Fibroblast of the conjunctiva (primary cell): Measurements from ENCODE around the gene MRAS.
"Not testable (repeated sequence)": the region's sequence is repeated elsewhere in the genome, so short reads cannot be mapped to it uniquely, and the experiment has no call there.

Experiments used
- DNase-seq: peaks from one replicate; pipeline ENCODE4 v3.0.0-alpha.2; 2010; ENCODE audit warnings: low read depth

MRAS gene

DNA sequence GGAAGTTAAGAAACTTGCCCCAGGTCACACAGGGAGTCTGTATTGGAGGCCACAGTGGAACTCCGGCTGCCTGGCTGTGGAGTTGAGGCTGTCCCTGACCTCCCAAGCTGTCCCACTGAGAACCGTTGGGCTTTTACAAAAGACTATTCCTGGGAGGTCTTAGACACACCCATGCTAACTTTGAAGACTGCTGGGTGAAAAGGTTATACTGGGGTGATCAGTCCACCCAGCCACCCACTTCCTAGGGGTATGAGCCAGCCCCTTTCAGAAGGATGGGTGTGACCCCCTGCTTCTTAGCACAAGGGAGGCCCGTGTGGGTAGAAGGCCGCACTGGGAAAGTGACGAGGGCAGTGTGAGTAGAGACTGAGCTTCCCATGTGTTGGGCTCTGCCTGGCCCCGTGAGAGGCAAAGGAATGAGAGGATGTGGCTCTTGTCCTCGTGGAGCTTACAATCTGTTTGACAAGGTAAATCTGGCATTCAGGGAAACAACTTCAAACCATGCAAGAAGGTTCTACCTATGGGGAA is 19.0 kb downstream of the MRAS start:
- DNase-seq: no peak

DNA sequence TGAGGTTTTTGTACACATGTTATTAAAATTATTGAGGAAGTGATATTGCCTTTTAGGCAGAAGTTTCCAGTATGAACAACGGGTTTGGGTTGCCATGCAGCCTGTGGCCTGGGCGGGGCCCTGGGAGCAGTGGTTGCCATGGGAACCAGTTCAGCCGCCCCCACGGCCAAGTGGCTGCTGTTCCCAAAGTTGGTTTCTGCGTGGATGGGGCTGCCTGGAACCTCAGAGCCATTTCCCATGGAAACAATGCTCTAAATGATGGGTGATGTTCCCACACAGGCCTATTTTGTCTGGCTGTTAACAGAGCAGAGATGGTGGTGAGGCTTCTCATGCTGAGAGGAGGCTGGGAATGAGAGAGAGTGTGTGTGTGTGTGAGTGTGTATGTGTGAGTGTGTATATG is 19.5 kb downstream of the MRAS start:
- no peak for DNase-seq

DNA sequence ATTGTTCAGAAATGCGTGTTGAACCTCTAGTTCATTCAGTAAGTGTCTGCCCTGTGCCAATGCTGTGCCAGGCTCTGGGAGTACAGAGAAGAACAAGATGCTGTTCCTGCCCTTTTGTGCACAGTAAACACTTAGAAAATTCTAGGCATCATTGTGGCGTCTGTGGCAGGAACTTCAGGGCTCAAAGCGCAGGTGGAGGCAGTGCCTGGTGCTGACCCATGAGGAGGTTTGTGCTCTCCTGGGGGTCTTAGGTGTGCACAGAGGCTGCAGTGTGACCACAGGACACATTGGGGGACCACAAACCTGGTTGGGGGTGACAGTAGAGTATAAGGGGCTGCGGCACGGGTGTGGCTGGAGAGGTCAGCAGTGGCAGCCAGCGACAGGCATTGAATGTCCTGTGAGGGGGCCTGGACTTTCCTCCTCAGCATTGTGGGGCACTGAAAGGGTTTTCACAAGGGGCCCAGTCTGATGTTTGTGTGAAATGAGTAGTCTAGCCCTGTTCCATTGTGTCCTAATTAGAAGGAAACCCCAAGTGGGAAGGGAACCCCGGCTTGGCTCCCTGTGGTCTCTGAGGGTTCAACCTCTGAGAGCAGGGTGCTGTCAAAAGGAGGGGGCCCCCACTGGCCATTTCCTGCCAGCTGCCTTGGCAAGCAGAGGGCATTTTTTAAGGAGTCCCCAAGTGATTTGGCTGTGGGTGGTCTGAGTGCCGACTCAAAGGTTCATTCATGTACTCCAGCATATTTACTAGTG is 20.9 kb downstream of the MRAS start:
- no peak for DNase-seq

DNA sequence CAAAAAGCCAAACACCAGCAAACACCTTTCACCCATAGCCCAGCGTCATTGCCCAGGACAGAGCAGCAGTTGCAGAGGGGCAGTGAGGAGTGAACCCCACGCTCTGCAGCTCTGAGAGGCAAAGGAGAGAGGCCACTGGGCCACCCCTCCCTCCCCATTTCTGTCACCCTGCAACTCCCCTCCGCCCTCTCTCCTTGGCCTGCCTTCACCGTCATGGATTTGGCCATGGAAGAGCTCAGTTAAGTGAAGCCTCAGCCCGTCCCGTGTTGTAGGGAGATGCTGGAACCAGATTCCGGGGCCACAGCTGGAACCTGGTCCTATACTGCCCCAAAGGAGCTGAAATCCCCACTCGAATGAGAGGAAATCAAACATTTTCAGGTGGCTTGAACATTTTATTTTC is 21.9 kb downstream of the MRAS start:
- no peak for DNase-seq

DNA sequence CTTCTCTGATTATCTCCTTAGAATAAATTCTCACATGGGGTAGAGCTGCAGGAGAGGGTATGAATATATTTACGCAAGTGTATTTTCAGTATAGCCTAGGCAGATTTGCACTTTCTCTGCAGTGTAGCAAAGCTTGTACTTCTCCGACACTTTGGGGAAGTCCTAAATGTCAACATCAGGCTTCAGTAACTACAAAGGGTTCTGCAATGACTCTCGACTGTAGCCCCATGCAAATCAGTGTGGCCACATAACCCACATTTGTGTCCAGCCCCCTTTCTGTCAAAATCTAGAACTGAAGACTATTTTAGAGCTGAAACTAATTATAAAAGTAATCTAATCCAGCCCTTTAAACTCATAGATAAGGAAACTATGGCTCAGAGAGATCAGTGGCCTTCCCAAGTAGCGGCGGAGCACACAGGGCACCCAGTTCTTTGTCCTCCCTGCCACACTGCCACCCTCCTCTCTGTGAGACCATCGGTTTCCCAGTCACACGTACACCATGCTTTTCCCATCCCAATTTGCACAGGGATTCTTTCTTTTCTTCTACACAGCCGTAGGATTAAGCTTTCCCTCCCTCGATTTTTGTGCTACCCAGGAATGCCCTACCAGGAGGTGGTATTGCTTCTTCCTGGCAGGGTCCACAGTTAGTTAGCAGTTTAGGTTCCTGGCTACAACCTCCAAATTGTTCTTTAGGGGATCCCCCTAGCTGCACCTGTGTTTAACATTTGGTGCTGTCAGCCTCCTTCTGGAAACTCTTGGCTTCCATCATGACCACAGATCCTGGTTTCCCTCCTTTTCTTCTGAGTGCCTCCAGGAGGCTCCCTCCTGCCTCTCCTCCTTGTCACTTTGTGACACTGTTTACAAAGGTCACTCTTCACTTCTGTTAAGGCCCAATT is 22.9 kb downstream of the MRAS start:
- DNase-seq: no peak

DNA sequence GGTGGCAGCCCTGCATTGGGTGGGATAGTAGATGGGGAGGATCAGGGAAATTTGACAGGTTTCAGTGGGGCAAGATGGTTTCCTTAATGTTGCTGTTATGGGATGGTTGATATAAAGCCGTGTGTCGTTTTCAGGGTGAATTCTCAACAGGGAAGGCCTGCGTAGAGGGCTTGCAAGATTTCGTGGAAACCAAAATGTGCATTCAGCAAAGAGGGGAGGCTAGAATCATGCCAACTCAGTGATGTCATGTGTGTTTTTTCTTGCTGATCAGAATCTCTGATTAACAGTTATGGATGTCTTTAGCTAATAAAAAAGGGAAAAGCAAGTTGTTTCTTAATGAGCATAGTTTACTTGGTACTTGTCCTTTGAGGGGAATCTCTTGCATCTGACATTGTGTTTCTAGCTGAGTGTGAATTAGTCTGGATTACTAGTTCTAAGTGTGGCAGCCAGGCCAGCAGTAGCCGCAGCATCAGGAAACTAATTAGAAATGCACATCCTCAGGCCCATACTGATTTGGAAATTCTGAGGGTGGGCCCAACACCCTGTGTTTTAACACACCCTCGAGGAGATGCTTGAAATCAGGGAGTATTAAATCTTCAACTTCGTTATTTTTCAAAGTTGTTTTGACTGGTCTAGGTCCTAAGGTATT is 24.8 kb downstream of the MRAS start:
- no peak for DNase-seq

DNA sequence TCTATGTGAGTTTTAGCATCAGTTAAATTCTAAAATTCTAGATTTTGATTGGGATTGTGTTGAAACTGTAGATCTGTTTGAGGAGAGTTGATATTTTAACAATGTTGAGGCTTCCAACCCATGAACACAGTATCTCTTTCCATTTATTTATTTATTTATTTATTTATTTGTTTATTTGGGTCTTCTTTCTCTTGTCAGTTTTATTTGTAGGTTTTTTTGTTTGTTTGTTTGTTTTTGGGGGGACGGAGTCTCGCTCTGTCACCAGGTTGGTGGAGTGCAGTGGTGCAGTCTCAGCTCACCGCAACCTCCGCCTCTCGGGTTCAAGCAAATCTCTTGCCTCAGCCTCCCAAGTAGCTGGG is 25.3 kb downstream of the MRAS start:
- no peak for DNase-seq

DNA sequence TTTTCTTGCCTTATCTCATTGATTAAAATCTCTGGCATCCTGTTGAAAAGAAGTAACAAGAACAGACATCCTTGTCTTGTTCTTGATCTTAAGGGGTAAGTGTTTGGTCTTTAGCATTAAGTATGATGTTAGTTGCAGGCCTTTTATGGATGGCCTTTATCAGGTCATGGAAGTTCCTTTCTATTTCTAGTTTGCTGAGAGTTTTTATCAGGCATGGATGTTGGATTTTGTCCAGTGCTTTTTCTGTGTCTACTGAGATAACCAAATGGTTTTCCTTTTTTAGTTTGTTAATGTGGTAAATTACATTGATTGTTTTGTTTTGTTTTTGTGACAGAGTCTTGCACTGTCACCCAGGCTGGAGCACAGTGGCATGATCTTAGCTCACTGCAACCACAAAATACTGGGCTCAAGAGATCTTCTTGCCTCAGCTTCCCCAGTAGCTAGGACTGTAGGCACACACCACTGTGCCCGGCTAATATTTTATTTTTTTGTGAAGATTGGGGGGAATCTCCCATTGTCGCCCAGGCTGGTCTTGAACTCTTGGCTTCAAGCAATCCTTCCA is 26.3 kb downstream of the MRAS start:
- no peak for DNase-seq

DNA sequence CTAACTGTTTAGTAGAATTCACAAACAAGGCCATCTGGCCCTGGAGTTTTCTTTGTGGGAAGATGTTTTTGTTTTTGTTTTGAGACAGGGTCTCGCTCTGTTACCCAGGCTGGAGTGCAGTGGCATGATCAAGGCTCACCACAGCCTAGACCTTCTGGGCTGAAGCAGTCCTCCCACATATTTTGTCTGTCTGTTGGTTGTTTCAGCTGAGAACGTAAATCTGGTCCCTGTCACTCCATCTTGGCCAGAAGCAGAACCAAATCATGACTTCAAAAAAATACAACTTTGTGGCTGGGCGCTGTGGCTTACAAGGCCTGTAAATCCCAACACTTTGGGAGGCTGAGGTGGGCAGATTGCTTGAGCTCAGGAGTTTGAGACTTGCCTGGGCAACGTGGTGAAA is 27.1 kb downstream of the MRAS start:
- no peak for DNase-seq

DNA sequence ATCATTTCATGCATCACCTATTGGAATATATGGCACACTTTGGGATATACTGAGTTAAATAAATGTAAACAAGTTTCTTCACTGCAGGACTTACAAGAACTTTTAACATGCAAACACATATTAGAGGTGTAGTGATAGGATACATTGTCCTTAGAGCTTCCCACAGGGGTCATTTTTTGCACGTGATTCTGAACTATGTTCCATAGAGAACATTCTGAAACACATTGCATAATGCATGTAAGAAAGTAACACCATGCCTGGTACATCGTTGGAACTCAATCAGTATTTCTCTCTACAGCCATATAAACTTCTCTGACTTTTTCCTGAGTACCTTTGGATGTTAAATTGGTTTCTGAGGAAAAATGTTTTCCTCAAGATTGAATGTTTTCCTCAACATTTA is 28.3 kb downstream of the MRAS start:
- DNase-seq: no peak

DNA sequence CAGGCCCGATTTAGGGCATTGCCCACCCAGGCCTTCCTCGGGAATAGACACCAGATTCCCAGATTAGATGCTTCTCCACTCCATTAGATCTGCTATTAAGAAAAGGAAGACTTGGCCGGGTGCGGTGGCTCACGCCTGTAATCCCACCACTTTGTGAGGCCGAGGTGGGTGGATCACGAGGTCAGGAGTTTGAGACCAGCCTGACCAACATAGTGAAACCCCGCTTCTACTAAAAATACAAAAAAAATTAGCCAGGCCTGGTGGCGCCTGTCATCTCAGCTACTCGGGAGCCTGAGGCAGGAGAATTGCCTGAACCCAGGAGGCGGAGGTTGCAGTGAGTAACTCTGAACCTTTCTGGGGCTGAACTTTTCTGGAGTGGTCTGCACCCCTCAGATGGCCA is 28.8 kb downstream of the MRAS start:
- DNase-seq: not testable (repeated sequence)

DNA sequence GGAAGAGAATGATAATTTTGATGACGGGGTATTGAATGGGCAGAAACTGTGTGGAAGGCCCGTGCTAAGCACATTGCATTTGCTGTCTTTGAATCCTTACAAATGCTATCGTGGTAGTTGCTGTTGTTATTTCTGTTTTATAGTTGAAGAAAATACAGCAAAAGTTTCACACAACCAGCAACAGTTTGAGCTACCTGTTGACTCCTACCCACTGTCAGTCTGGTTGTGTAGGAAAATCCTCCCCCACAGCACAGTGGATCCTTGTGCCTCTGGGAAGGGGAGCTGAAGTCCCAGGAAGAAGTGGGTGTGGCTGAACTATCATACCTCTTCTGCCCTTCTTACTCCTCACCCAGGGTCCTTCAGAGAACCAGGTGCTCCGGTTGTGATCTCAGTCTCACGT is 29.4 kb downstream of the MRAS start:
- DNase-seq: no peak

DNA sequence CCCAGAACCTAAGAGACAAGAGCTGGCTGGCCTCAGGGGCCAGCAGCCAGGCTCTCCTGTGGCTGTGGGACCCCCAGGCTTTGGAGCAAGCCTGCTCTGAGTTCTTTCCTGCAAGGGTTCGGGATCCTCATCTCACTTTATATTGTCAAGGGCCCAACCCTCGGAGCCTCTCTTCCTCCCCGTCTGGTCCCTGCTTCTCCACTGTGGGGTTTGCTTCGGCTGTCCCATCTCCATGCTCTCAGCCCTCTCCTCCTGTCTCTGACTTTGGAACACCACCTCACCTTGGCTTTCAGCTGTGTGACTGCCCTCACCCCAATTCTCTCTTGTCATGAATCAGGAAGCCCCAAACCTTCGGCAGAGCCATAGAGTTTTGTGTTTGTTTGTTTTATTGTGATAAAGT is 30.0 kb downstream of the MRAS start:
- no peak for DNase-seq

DNA sequence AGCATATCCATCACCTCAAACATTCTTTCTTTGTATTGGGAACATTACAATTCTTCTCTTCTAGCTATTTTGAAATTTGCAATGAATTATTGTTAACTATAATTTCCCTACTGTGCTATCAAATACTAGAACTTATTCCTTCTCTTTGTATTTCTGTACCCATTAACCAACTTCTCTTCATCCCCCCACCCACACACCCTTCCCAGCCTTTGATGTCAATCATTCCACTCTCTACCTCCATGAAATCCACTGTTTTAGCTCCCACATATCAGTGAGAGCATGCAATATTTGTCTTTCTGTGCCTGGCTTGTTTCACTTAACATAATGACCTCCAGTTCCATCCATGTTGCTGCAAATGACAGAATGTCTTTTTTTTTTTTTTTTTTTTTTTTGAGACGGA is 30.6 kb downstream of the MRAS start:
- no peak for DNase-seq

DNA sequence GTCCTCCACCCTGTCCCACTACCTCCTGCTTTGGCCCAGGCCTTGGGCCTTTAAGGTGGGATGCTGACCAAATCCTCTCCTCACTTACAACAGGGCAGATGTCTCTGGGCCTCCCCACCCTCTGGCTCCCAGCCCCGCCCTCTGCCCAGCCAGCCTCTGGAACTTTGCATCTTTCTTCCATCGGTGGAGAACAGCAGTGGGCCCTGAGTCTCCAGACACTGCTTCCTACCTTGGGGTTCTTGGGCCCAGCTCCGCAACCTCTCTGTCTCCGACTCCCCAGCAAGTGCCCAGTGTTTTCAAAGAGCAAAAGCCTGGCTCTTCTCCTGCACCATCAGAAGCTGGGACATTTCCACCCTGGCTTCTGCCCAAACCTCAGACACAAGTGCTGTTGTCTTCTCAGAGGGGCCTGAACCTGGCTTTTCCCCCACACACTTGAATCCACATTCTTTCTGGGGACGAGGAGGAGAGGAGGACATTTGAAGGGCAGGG is 33.1 kb downstream of the MRAS start:
- DNase-seq: no peak

DNA sequence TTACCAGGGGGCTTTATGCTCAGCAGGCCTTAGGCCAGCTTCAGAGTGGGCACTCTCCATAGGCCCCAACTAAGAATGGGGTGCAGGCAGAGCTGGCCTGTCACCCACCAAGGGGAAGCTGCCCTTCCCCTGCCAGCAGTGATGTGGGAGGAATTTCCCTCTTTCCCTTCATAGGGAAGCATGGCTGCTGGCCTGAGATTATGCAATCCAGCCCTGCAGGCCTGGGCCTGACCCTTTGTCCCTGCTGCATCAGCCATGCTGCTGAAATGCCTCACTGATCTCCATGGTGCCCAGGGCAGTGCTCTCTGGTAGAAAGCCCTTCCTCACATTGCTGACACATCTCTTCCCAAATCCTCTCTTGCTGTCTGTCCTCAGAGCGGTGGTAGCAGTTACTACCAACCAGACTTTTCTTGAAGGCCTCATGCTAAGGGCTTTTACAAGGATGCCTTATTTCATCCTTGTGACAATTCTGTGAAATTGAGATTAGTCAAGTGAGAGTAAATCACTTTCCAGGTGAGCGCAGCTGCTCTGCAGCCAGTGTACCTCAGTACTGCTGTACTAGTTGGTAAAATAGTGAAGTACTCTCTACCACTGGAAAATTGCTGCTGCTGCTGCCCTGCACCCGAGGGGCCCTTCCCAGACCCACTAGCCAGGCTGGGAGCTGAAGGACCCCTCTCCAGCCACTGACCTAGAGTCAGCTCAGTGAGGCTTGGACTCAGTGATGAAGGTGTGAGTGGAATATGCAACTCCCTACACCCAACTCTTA is 33.8 kb downstream of the MRAS start:
- peak; percentile 32 for DNase-seq

DNA sequence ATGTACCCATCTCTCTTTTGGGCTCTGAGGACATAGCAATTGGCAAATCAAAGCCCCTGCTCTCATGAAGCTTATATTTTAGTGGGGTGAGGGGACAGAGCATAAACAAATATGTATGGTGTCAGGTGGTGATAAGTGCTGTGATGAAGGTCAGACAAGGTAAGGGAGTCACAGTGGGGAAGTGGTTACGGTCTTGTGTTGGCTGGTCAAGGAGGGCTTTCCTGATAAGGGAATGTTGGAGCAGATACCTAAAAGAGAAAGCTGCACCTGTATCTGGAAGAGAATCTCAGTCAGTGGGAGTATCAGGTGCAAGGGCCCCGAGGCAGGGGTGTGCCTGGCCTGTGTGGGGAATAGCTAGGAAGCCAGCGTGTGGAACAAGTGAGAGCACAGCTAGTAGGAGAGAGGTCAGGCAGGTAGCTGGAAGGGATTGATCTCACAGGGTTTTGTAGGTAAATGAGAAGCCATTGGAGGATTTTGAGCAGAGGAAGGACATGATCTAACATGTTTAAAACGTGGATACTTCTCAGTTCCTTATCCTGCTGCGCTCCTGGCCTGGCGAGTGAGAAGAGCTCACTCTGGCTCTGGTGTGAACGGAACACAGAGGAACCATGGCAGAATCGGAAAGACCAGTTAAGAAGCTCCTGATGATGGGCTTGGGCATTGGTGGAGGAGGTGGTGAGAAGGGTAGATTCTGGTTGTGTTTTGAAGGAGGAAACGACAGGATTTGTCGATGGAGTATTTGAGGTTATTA is 35.5 kb downstream of the MRAS start:
- DNase-seq: no peak

DNA sequence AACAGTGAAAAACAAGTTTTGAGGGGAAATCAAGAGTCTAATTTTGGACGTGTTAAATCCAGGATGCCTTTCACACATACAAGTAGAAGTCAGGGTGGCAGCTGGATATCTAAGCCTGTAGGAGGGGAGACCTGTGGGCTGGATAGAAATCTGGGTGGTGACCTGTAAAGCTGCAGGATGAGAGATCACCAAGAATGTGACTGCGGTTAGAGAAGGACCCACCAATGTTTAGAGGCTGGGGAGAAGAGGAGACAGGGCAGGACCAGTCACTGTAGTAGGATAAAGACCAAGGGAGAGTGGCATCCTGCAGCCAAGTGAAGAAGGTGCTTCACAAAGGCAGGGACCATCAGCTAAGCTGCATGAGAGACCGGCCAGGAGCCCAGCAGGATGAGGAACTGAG is 36.2 kb downstream of the MRAS start:
- no peak for DNase-seq

DNA sequence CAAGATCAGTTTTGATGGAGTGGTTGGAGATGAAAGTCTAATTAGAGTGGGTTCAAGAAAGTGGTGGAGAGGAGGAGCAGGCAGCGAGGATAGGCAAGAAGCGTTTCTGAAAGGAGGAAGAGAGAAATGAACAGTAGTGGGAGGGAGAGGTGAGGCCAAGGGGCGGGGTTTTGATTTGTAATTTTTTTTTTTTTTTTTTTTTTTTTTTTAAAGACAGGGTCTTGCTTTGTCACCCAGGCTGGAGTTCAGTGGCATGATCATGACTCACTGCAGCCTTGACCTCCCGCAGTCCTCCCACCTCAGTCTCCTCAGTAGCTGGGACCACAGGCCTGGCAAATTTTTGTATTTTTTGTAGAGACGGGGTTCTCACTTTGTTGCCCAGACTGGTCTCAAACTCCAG is 36.6 kb downstream of the MRAS start:
- DNase-seq: no peak

DNA sequence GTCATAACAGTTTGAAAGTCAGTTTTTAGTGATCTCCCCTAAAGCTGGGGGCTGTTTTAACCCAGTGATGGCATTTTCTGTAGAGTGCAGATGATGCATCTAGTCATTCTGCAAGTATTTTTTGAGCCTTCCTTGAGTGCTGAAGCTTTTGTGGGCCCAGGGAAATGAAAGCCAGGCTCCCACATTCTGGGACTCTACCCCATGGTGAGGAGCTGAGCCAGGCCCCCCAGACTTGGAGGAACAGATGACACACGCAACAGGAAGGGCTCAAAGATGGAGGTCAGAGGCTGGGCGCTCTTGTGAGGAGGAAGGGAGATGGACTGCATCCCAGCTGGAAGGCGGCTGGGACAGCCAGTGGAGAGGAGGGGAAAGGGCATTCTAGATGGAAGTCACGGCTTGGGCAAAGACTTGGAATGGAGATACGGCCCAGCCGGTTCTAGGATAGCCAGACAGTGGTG is 40.8 kb downstream of the MRAS start:
- no peak for DNase-seq
